HG03196 (cell line): ENCODE results near the gene PCNX2.

ENCODE experiments used
- ATAC-seq: cut with Tn5 transposase; IDR thresholded peaks from one replicate; pipeline ENCODE4 v1.9.1; 2021; ENCODE audit not compliant: unreplicated experiment

PCNX2 gene

GRCh38 chr1:233079574-233079973 is 216.0 kb downstream of the PCNX2 start:
- no peak for ATAC-seq

- ATAC-seq: no peak
These were observed 217.1 kb downstream of the PCNX2 start for GRCh38 chr1:233078396-233078795.

GRCh38 chr1:233075915-233076295 is 219.6 kb downstream of the PCNX2 start:
- no peak for ATAC-seq

GRCh38 chr1:233066087-233066486 is 229.4 kb downstream of the PCNX2 start:
- no peak for ATAC-seq

- no peak for ATAC-seq
These were observed 229.8 kb downstream of the PCNX2 start for GRCh38 chr1:233065685-233066084.

- no peak for ATAC-seq
These were observed 230.5 kb downstream of the PCNX2 start for GRCh38 chr1:233064988-233065387.

GRCh38 chr1:233063462-233063861 is 232.1 kb downstream of the PCNX2 start:
- no peak for ATAC-seq

GRCh38 chr1:233061265-233061664 is 234.3 kb downstream of the PCNX2 start:
- ATAC-seq: no peak

- ATAC-seq: no peak
These were observed 235.0 kb downstream of the PCNX2 start for GRCh38 chr1:233060461-233060994.

GRCh38 chr1:233057836-233058235 is 237.7 kb downstream of the PCNX2 start:
- no peak for ATAC-seq

GRCh38 chr1:233055879-233056641 is 239.5 kb downstream of the PCNX2 start:
- no peak for ATAC-seq

GRCh38 chr1:233045588-233045987 is 249.9 kb downstream of the PCNX2 start:
- no peak for ATAC-seq

GRCh38 chr1:233042834-233043233 is 252.7 kb downstream of the PCNX2 start:
- no peak for ATAC-seq

GRCh38 chr1:233040494-233040893 is 255.0 kb downstream of the PCNX2 start:
- no peak for ATAC-seq

- ATAC-seq: no peak
These were observed 256.9 kb downstream of the PCNX2 start for GRCh38 chr1:233038581-233038980.

GRCh38 chr1:233037843-233038242 is 257.7 kb downstream of the PCNX2 start:
- ATAC-seq: no peak

GRCh38 chr1:233034836-233035235 is 260.7 kb downstream of the PCNX2 start:
- ATAC-seq: no peak

GRCh38 chr1:233033361-233033760 is 262.2 kb downstream of the PCNX2 start:
- ATAC-seq: no peak

- ATAC-seq: no peak
These were observed 262.6 kb downstream of the PCNX2 start for GRCh38 chr1:233032916-233033315.

GRCh38 chr1:233031521-233031920 is 264.0 kb downstream of the PCNX2 start:
- ATAC-seq: no peak

- ATAC-seq: no peak
These were observed 268.5 kb downstream of the PCNX2 start for GRCh38 chr1:233027046-233027445.

- ATAC-seq: no peak
These were observed 270.0 kb downstream of the PCNX2 start for GRCh38 chr1:233025567-233025966.

- no peak for ATAC-seq
These were observed 270.4 kb downstream of the PCNX2 start for GRCh38 chr1:233025157-233025556.
